ENCODE results near the gene CEP83.
"Not testable (repeated sequence)": the region's sequence is repeated elsewhere in the genome, so short reads cannot be mapped to it uniquely, and the experiment has no call there.

CEP83 gene, protein sequence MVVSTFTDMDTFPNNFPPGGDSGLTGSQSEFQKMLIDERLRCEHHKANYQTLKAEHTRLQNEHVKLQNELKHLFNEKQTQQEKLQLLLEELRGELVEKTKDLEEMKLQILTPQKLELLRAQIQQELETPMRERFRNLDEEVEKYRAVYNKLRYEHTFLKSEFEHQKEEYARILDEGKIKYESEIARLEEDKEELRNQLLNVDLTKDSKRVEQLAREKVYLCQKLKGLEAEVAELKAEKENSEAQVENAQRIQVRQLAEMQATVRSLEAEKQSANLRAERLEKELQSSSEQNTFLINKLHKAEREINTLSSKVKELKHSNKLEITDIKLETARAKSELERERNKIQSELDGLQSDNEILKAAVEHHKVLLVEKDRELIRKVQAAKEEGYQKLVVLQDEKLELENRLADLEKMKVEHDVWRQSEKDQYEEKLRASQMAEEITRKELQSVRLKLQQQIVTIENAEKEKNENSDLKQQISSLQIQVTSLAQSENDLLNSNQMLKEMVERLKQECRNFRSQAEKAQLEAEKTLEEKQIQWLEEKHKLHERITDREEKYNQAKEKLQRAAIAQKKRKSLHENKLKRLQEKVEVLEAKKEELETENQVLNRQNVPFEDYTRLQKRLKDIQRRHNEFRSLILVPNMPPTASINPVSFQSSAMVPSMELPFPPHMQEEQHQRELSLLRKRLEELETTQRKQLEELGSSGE

DNA sequence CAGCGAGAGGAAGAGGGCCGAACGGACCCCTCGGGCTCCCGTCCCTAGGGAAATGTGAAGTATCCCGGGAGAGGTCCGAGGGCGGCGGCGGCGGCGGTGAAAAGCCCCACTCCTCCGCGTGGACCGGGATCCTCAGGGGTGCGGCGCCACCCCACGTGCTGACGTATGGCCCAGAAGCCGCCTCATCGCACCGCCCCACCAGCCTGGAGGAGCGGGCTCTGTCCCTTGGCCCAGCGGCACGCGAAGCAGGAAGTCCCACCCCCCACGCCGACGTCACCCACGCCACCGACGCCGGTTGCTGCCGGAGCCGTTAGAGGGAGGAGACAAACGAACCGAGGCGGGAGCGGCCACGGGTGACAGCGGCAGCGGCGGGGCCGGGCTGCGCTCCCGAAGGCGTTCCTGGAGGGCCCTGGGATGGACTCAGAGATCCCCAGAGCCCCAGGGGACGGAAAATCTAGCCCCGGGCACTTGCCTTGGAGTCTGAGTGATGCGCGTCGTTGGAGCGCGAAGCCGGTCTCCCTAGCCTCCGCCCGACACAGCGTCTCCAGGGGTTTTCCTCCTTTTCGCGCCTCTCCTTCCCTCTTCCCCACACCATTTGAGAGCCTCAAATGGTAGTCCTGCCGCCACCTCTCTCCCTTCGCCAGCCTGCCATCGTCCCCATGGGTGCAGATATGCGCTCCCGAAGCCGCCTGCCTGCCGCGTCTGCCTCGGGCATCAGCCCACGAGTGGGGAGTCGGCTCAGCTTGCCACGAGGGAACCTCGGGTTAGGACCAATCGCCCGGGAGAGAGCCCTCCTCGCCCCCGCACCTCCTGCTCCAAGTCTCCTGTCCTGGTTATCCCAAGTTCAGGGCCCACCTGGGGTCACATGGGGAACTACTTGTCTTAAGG is at the start of gene CEP83:
Gene CEP83, minus strand, starts transcription at position 140 of the 888 bp plus-strand sequence. CDS start 47,377 bp downstream, outside the sequence.
- DNase-seq (ENCODE audit: low read depth in 2 of 2, low spot score in 1 of 2), result peak; percentile 96

DNA sequence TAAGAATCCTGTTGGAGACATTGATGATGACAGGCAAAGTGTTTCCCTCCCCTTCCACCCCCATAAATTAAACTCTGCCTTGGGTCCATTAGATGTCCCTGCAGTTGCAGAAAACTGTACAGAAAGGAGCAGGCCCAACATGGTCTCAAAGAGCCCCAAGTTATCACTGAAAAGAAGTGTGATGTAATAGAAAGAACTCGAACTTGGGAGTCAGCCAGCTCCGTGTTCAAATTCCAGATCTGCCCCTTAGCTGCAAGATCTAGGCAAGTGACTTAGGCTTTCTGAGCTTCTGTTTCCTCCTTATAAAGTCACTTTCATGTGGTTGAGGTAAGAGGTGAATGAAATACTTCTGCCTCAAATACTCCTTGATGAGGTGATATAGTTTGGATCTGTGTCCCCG is 49.6 kb upstream of the CEP83 start:
- DNase-seq (ENCODE audit: low read depth in 2 of 2, low spot score in 1 of 2), result no peak

DNA sequence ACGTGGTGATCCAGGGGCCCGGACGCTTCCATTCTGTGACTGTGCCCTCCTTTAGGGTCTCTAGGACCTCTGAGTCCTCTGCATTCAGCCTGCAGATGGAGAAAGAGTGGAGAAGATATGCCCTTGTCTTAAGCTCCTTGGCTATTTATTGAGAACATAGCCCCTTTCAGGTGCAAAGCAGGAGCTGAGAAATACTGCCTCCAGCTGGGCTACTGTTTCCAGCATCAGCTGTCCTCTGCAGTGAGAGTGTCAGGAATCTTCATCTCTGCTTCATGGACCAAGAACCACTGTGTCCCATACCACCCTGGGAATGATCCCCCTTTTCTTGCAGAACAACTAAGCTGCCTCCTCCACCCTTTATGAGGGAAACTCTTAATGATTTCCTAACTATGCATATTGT is 47.8 kb upstream of the CEP83 start:
- DNase-seq (ENCODE audit: low read depth in 2 of 2, low spot score in 1 of 2), result no peak

DNA sequence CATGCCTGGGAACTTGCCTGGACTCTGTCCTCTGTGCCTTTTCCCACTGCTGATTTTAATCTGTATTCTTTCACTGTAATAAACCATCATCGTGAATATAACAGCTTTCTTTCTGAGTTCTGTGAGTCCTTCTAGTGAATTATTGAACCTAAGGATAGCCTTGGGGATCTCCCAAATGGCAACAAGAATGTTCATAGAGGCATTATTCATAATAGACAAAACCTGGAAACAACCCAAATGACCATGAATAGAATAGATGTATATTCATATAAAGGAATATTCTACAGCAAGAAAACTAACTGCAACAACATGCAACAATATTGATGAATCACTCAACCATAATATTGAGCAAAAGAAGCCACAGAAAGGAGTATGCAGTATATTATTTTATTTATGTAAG is 44.7 kb upstream of the CEP83 start:
- no peak for DNase-seq (ENCODE audit: low read depth in 2 of 2, low spot score in 1 of 2)

DNA sequence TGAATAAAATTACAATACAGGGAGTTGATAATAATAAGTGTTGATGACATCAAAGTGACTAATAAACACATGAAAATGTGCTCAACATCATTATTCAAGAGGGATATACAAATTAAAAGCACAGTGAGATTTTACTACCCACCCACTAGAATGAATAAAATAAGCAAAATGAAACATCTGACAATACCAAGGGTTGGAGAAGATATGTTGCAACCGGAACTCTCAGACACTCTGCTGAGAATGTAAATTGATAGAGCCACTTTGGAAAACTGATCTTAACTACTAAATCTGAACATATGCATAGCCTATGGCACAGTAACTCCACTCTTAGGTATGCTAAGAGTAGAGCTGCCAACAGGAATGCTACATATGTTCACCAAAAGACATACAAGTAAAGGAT is 44.0 kb upstream of the CEP83 start:
- no peak for DNase-seq (ENCODE audit: low read depth in 2 of 2, low spot score in 1 of 2)

DNA sequence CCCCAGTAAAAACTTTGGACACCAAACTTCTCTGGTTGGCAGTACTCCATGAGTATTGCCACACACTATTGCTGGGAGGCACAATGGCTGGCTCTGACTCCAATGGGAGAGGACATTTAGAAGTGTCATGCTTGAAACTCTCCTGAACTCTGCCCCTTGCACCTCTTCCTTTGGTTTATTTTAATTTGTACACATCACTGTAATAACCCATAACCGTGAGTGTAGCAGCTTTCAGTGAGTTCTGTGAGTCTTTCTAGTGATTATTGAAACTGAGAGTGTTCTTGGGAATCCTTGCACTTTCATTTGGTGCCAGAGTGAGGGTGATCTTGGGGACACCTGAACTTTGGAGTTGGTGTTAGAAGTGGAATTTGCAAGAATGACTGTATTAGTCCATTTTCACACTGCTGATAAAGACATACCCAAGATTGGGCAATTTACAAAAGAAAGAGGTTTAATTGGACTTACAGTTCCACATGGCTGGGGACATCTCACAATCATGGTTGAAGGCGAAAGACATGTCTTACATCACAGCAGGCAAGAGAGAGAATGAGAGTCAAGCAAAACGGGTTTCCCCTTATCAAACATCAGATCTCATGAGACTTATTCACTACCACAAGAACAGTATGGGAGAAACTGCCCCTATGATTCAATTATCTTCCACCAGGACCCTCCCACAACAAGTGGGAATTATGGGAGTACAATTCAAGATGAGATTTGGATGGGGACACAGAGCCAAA is 41.3 kb upstream of the CEP83 start:
- DNase-seq (ENCODE audit: low read depth in 2 of 2, low spot score in 1 of 2), result no peak

DNA sequence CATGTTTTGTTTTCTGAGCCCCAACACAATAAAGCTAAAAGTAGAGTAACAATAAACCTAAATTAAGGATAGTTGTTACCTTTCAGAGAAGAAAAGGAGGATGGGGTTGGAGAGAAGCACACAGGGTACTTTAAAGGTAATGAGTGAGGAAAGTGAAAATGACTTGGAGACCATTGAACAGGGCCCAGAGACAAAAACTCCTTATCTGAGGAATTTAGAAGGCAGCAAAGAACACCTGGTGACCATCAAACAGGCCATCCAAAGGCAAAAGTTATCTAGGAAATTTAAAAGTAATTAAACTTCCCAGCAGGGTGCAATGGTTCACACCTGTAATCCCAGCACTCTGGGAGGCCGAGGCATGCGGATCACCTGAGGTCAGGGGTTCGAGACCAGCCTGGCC is 39.0 kb upstream of the CEP83 start:
- no peak for DNase-seq (ENCODE audit: low read depth in 2 of 2, low spot score in 1 of 2)

DNA sequence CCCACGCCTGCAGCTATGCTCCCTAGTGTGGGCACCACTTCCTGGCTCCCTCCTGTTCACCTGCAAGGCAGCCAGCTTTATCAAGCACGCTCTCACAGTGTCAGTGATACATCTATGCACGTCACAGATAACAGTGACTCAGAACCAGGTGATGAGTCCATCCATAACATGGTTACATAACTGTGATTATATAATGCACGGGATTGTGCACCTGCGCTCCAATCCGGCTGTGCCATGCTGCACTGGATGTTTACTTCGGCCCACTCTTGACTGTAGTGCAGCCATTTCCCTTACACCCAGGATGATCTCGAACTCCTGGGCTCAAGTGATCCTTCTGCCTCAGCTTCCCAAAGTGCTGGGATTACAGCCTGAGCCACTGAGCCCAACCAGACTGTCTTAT is 38.4 kb upstream of the CEP83 start:
- DNase-seq (ENCODE audit: low read depth in 2 of 2, low spot score in 1 of 2), result no peak

DNA sequence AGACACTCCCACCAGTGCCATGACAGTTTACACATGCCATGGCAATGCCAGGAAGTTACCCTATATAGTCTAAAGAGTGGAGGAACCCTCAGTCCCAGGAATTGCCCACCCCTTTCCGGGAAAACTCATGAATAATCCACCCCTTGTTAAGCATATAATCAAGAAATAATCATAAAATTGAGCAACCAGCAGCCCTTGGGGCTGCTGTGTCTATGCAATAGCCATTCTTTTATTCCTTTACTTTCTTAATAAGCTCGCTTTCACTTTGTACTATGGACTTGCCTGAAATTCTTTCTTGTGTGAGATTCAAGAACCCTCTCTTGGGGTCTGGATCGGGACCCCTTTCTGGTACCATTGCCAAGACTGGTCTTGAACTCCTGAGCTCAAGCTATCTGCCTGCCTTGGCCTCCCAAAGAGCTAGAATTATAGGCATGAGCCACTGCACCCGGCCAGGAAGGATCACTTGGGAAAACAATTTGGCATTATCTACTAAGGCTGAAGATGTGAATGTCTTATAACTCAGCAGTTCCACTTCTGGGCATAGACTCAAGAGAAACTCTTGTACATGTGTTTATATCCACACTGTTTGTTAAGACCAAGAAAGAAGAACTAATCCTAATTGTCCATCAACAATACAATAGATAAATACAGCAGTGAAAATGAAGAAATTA is 35.9 kb upstream of the CEP83 start:
- DNase-seq (ENCODE audit: low read depth in 2 of 2, low spot score in 1 of 2), result no peak

DNA sequence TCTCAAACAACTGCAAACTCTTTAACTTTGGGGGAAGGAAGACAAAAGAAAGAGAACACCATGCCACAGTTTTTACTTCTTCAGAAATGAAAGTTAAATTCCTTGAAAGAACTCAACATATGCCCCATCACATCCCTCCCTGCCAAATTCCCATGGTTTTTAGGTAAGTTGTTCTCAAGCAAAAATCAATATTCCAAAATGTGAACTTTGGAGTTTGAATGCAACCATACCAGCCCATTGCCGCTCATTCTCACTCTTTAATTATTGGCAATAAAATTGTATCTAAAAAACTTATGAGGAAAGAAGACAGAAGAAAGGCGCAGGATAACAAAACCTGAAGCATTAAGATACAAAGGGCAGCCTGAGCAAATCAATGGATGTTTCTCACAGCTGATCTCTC is 31.8 kb upstream of the CEP83 start:
- no peak for DNase-seq (ENCODE audit: low read depth in 2 of 2, low spot score in 1 of 2)

DNA sequence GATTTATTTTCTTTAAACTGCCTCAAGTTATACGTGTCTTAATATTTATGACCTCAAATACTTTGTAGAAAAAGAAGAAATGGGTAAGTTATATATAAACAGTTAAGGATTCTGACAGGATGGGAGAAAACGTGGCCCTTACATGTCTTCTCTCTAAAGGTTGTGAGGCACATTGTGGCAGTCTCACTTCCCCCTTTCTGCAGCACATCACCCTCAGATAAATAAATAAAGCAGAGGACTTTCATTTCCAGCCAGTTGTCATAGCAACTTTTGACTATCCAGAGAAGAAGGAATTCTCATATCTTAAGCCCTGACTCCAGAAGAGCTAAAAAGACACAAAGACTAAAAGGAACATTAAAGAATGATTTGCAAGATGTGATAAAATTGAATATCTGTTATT is 28.8 kb upstream of the CEP83 start:
- DNase-seq (ENCODE audit: low read depth in 2 of 2, low spot score in 1 of 2), result no peak

DNA sequence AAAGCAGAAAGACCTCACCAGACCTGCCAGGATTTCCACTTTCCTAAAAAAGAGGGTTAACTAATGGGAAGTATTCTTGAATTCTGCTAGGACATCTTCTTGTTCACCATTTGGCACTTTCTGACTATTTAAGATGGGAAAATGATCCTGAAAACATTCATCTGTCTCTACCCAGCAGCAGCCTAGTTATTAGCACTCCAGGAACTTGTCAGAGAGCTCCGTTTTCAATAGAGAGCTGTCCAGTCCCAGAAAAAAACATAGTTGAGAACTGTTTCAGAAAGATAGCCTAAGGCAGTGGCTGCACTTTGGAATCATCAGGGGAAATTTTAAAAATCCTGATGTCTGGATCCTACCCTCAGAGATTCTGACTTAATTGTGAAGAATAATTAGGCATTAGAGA is 22.1 kb upstream of the CEP83 start:
- DNase-seq (ENCODE audit: low read depth in 2 of 2, low spot score in 1 of 2), result no peak

DNA sequence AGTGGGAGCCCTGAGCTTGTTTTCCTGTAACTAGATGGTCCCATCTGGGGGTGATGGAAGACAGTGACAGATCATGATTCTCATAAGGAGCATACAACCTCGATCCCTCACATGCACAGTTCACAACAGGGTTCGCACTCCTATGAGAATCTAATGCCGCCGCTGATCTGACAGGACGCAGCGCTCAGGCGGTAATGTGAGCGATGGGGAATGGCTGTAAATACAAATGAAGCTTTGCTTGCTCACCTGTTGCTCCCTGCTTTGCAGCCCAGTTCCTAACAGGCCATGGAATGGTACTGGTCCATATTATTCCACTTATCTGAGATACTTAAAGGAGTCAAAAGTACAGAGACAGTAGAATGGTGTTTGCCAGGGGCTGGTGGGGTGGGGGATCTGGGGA is 9.9 kb upstream of the CEP83 start:
- no peak for DNase-seq (ENCODE audit: low read depth in 2 of 2, low spot score in 1 of 2)

DNA sequence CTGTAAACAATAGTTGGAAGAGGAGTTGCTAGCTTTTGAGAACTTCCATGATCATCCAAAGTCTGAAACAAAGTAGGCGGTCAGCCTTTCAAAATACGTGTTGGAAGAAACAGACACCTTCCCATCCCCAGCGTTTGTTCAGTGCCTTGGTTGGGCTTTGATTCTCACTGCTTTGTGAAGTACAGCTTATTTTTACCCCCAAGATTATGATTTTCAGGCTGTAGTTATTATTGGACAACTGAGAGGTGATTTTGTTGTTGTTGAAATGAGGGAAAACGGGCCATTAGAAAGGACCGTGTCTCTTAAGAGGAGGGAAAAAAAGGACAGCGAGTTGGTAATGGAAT is 921 bp upstream of the CEP83 start:
- DNase-seq (ENCODE audit: low read depth in 2 of 2, low spot score in 1 of 2), result no peak

DNA sequence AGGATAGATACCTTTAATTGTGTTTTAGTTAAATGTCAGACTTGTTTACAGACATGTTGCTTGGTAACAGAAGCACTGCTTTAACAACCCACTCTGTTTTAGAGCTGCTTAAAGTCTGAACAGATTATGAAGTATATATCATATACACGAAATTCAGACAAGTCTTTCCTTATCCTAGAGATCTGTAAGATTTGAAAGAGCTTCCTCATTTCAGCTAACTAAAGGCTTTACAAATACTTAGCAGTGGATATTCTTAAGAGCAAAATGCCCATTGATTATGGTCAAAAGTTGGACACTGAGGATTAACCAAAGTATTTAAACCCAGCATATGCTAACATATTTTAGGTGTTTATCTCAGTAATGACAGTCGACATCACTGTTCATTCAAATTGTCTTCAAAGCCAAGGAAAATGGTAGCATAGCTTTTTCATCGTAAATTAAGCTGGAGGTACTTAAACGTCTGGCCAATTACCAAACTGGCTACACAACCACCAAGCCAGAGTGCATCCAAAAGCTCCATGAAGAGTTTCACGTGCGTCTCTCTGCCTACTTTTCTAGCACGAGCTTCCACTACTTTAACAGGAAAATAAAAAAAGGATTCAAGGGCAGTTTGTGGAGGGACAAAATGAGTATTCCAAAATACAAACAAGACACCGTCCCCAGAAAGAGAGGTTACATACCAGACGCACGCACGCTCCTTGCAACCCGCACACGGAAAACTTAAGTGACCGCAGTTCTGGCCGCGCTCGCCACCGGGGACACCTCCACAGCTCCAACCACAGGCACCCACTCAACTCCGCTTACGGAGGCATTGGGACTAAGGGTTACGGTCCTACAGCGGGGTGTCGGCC is 565 bp downstream of the CEP83 start:
- DNase-seq (ENCODE audit: low read depth in 2 of 2, low spot score in 1 of 2), result no peak

DNA sequence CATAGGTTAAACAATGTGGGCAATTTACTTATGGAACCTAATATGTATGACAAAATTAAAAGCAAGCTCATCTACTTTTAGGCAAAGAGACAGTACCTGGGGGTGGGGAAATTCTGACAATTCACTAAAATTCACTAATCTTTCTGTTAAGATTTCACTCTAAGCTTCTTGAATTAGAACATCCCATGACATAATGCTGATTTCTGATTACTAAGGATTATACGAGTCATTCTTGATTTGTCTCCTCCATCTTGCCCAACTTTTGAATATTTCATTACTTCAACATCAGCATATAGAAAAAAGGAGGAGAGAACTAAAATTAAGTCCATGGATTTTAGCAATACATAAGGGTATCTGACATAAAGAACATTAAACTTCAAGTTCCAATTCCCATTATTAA is 2.4 kb downstream of the CEP83 start:
- DNase-seq (ENCODE audit: low read depth in 2 of 2, low spot score in 1 of 2), result no peak

DNA sequence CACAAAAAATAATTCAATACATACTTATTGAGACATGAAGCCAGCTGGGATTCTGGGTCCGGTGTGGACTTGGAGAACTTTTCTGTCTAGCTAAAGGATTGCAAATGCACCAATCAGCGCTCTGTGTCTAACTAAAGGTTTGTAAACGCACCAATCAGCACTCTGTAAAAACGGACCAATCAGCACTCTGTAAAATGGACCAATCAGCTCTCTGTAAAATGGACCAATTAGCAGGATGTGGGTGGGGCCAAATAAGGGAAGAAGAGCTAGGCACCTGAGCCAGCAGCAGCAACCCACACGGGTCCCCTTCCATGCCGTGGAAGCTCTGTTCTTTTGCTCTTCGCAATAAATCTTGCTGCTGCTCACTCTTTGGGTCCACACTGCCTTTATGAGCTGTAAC is 5.3 kb downstream of the CEP83 start:
- not testable (repeated sequence) for DNase-seq (ENCODE audit: low read depth in 2 of 2, low spot score in 1 of 2)

DNA sequence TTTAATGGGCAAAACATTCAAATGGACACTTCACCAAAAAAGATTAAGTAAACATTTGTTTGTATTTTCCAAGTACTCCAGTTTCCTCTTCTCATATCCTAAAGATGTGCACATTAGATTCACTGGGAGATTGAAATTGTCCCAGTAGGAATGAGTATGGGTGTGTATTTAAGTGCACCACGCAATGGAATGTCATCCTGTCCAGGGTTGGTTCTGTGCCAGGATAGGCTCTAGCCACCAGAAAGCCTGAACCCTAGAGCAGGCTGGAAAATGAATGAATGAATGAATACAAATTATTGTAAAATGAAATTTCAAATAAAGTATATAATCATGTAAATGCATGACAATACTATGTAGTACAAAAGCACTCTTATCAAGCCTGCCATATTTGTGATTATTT is 14.0 kb downstream of the CEP83 start:
- DNase-seq (ENCODE audit: low read depth in 2 of 2, low spot score in 1 of 2), result no peak

DNA sequence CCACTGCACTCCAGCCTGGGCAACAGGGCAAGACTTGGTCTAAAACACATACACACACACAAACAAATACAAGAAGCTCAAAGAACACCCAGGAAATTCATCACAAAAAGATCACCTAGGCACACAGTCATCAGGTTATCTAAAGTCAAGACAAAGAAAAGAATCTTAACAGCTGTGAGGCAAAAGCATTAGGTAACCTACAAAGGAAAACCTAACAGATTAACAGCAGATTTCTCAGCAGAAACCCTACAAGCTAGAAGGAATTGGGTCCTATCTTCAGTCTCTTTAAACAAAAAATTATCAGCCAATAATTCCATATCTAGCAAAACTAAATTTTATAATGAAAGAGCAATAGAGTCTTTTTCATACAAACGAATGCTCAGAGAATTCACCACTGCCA is 22.4 kb downstream of the CEP83 start:
- no peak for DNase-seq (ENCODE audit: low read depth in 2 of 2, low spot score in 1 of 2)

DNA sequence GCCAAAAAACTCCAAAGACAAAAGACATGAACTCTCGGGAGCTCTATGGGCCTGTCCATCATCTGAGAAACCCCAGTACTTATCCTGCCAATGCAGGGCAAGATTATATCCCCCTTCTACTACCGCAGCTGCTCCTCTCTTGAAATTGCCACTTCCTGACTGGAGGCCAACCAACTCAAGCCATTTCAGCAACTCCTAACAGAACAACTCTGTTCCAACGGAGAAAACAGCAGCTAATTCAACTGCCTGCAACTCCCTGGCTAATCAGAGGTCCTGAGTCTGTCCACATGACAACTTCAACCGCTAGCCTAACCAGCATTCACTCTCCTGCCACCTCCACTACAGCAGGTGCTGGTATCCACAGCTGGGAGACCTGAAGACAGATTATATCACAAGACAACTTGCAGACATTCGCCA is 24.1 kb downstream of the CEP83 start:
- DNase-seq (ENCODE audit: low read depth in 2 of 2, low spot score in 1 of 2), result no peak
